Breast epithelium (tissue), 4 donors: ENCODE measurements around the gene GOLIM4. TPM values are rescaled to one million over a fixed set of nuclear protein-coding genes. Genes with fewer than 3 reads are reported as not detected.

Source experiments
- DNase-seq, 2 donors: peaks; one replicate each; pipeline ENCODE4 v3.0.0-alpha.2; 2019; ENCODE audit warnings: low spot score in 2 of 2
- H3K27ac ChIP-seq, 2 donors: fragments of 200-600 bp; sonication (generic) in 1 of 2; one replicate each; pipeline ENCODE4 v1.5.1; 2016 to 2019; ENCODE audit warnings: mild to moderate bottlenecking in 1 of 2
- H3K27me3 ChIP-seq, 2 donors: fragments of 200-600 bp; sonication (generic) in 1 of 2; one replicate each; pipeline versions ENCODE4 v1.5.1 to v1.6.0; 2017 to 2019; ENCODE audit warnings: control low read depth in 1 of 2, mild to moderate bottlenecking in 1 of 2
- H3K36me3 ChIP-seq: fragments of 200-600 bp; one replicate; pipeline ENCODE4 v1.5.1; 2019
- H3K4me1 ChIP-seq, 2 donors: fragments of 200-600 bp; sonication (generic); one replicate each; pipeline ENCODE4 v1.5.1; 2016 to 2019; ENCODE audit warnings: control low read depth in 1 of 2
- H3K4me3 ChIP-seq, 3 donors: fragments of 200-600 bp; sonication (generic); 1 replicate in 2 of 3; 2 replicates in 1 of 3; pipeline ENCODE4 v1.5.1; 2016 to 2019; ENCODE audit warnings: mild to moderate bottlenecking in 3 of 3, moderate library complexity in 2 of 3
- H3K9me3 ChIP-seq, 2 donors: fragments of 200-600 bp; sonication (generic) in 1 of 2; one replicate each; pipeline ENCODE4 v1.5.1; 2016 to 2019; ENCODE audit warnings: control low read depth in 1 of 2
- CTCF ChIP-seq, 3 donors: fragments of 450-650 bp; IDR thresholded peaks; one replicate each; pipeline ENCODE4 v1.5.1; 2016 to 2017; ENCODE audit warnings: antibody characterized with exemption in 3 of 3, mild to moderate bottlenecking in 3 of 3, moderate library complexity in 3 of 3
- POLR2A ChIP-seq: fragments of 450-650 bp; IDR thresholded peaks from one replicate; pipeline ENCODE4 v1.6.1; 2016; ENCODE audit warnings: antibody characterized with exemption, mild to moderate bottlenecking, moderate library complexity
- POLR2AphosphoS5 ChIP-seq, 3 donors: sonication (generic); formaldehyde crosslinking; IDR thresholded peaks; one replicate each; pipeline ENCODE4 v1.6.1; 2017; ENCODE audit warnings: antibody characterized with exemption in 3 of 3
- intact Hi-C: fragments of 100-400 bp; cut with DNase I; formaldehyde crosslinking; loops from one replicate; pipeline ENCODE4 v1.15.1; 2023; ENCODE audit warnings: low total_unique reads
- total RNA-seq, 3 donors: library from RNA; depleted of rRNA; stranded (reverse); fragments of >200 nt; gene quantifications; one replicate each; pipeline ENCODE4 v1.1.0, GENCODE V29; 2016

Gene GOLIM4
- total RNA-seq, 3 donors from 2014 or later, result 21.4 to 34.9 (median 33.8) TPM

GRCh38 chr3:167973901-167974300, 121.8 kb downstream of the GOLIM4 start:
- Histone ChIP-seq H3K27ac (no peak overlapping the region), H3K36me3 (no peaks in the 10 kb centered on the region), H3K9me3 (no peaks in the 10 kb centered on the region), H3K4me3 (no peak overlapping the region), H3K4me1 (no peaks in the 10 kb centered on the region), H3K27me3 (no peaks in the 10 kb centered on the region)
- no peak for DNase-seq
- TF ChIP-seq CTCF (IDR thresholded peaks at IDR 0.05) (no peak), POLR2A (no peak), POLR2AphosphoS5 (IDR thresholded peaks at IDR 0.05) (no peak)
- intact Hi-C loops, result no loop called here

GRCh38 chr3:167973046-167973445, 122.7 kb downstream of the GOLIM4 start:
- no peak for DNase-seq
- Histone ChIP-seq H3K9me3 (no peaks in the 10 kb centered on the region), H3K36me3 (no peaks in the 10 kb centered on the region), H3K27me3 (no peaks in the 10 kb centered on the region), H3K4me1 (no peaks in the 10 kb centered on the region), H3K4me3 (no peak overlapping the region), H3K27ac (no peak overlapping the region)
- TF ChIP-seq POLR2AphosphoS5 (IDR thresholded peaks at IDR 0.05), result no peak
- TF ChIP-seq POLR2A, result no peak
- no peak for TF ChIP-seq CTCF (IDR thresholded peaks at IDR 0.05)
- intact Hi-C loops, result no loop called here

- intact Hi-C loops, result no loop called here
- Histone ChIP-seq H3K27ac (no peak overlapping the region), H3K36me3 (no peaks in the 10 kb centered on the region), H3K4me1 (no peaks in the 10 kb centered on the region), H3K27me3 (no peaks in the 10 kb centered on the region), H3K4me3 (no peak overlapping the region), H3K9me3 (no peaks in the 10 kb centered on the region)
- no peak for DNase-seq
- no peak for TF ChIP-seq CTCF (IDR thresholded peaks at IDR 0.05)
- no peak for TF ChIP-seq POLR2AphosphoS5 (IDR thresholded peaks at IDR 0.05)
- no peak for TF ChIP-seq POLR2A
Measured at GRCh38 chr3:167972502-167972901, 123.2 kb downstream of the GOLIM4 start.

GRCh38 chr3:167969548-167969947, 126.2 kb downstream of the GOLIM4 start:
- TF ChIP-seq POLR2A (no peak), CTCF (IDR thresholded peaks at IDR 0.05) (no peak), POLR2AphosphoS5 (IDR thresholded peaks at IDR 0.05) (no peak)
- H3K27me3 ChIP-seq, result no peaks in the 10 kb centered on the region
- H3K9me3 ChIP-seq, result no peaks in the 10 kb centered on the region
- intact Hi-C loops, result no loop called here
- H3K27ac ChIP-seq, result no peak overlapping the region
- H3K4me3 ChIP-seq, result no peak overlapping the region
- H3K36me3 ChIP-seq, result no peaks in the 10 kb centered on the region
- no peak for DNase-seq
- H3K4me1 ChIP-seq, result no peaks in the 10 kb centered on the region

- no peak for TF ChIP-seq POLR2AphosphoS5 (IDR thresholded peaks at IDR 0.05)
- TF ChIP-seq CTCF (IDR thresholded peaks at IDR 0.05), result no peak
- no peak for TF ChIP-seq POLR2A
Measured at GRCh38 chr3:167967257-167968036, 128.3 kb downstream of the GOLIM4 start.

More at GRCh38 chr3:167967257-167968036, 128.3 kb downstream of the GOLIM4 start:
- Histone ChIP-seq H3K9me3 (no peaks in the 10 kb centered on the region), H3K4me1 (no peaks in the 10 kb centered on the region), H3K27me3 (no peaks in the 10 kb centered on the region), H3K4me3 (no peak overlapping the region), H3K36me3 (no peaks in the 10 kb centered on the region), H3K27ac (no peak overlapping the region)
- intact Hi-C loops, result no loop called here
- no peak for DNase-seq
